ENCODE data around the gene LNX2.

LNX2 gene

DNA sequence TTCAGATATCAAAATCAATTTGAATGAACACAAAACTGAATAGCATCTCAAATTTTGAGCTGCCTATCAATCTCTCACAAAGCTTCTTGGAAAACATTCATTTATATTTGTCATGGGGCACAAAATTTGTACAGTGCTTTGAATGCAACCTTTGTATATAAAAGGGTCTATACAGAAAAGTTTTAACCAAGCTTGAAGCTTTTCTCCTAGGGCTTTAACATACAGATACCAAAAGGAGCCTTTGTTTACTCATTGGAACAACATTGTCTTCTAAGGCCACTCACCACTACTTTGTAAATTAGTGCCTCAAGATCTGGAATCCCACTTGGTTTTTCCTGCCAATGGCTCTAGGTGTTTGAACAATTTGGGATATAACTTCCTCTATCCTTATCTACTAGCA is 21.2 kb downstream of the LNX2 start:
- no peak overlapping the region for H3K4me3 ChIP-seq (replicated peaks; ENCODE audit: insufficient read depth, low read length)
- DNase-seq (ENCODE audit: low read depth in 1 of 2, low spot score in 1 of 2): no peak
- H3K27me3 ChIP-seq (ENCODE audit: insufficient read depth, poor library complexity, severe bottlenecking): no peaks in the 10 kb centered on the region
- H3K27ac ChIP-seq (replicated peaks): no peak overlapping the region
- TF ChIP-seq, protein P1, sequence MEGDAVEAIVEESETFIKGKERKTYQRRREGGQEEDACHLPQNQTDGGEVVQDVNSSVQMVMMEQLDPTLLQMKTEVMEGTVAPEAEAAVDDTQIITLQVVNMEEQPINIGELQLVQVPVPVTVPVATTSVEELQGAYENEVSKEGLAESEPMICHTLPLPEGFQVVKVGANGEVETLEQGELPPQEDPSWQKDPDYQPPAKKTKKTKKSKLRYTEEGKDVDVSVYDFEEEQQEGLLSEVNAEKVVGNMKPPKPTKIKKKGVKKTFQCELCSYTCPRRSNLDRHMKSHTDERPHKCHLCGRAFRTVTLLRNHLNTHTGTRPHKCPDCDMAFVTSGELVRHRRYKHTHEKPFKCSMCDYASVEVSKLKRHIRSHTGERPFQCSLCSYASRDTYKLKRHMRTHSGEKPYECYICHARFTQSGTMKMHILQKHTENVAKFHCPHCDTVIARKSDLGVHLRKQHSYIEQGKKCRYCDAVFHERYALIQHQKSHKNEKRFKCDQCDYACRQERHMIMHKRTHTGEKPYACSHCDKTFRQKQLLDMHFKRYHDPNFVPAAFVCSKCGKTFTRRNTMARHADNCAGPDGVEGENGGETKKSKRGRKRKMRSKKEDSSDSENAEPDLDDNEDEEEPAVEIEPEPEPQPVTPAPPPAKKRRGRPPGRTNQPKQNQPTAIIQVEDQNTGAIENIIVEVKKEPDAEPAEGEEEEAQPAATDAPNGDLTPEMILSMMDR (IDR thresholded peaks at IDR 0.05; ENCODE audit: insufficient read depth, low read length): no peak
- no peak for TF ChIP-seq POLR2AphosphoS5 (IDR thresholded peaks at IDR 0.05; ENCODE audit: low read depth)
- TF ChIP-seq GABPA (IDR thresholded peaks at IDR 0.05; ENCODE audit: low read depth): no peak
- no peak for TF ChIP-seq SPI1 (IDR thresholded peaks at IDR 0.05; ENCODE audit: borderline replicate concordance, low read depth)
- TF ChIP-seq REST (IDR thresholded peaks at IDR 0.05; ENCODE audit: insufficient replicate concordance, low read depth): no peak

DNA sequence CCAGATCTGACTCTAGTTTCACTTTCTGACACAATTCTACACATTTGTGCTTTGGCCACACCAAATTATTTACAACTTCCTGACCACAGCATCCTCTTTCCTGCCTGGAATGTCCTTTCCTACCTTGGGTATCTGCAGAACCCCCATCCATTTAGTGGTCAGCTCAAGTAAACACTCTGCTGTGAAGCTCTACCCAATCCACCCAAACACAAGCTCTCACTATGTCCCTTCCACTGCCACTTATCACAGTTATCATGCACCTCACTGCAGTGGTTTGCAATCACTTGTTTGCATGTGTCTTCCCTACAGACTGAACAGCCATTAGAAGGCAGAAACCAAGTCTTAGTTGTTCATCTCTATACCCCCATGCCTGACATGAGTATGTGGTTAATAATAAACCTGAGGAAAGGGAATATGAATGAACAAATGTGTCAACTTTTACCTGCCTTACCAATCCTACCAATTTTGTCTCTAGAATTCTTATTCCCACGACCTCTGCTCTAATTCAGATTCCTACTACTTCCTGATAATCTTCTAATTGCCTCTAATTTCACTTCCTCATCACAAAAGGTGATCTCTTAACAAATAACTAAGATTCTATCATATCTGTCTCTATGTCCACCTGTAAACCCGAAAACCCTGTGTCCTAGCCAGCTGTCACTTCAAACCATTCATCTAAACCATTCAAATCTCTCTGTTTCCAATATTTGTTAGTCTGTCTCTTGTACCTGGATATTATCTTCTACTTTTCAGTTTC is 25.1 kb downstream of the LNX2 start:
- TF ChIP-seq POLR2AphosphoS5 (IDR thresholded peaks at IDR 0.05; ENCODE audit: low read depth): no peak
- no peak; the same call in 1 of the 2 replicates for TF ChIP-seq SPI1 (IDR thresholded peaks at IDR 0.05; ENCODE audit: borderline replicate concordance, low read depth)
- TF ChIP-seq, protein P1 (IDR thresholded peaks at IDR 0.05; ENCODE audit: insufficient read depth, low read length): no peak
- no peak for TF ChIP-seq GABPA (IDR thresholded peaks at IDR 0.05; ENCODE audit: low read depth)
- no peak for TF ChIP-seq REST (IDR thresholded peaks at IDR 0.05; ENCODE audit: insufficient replicate concordance, low read depth)
- no peak for DNase-seq (ENCODE audit: low read depth in 1 of 2, low spot score in 1 of 2)
- Histone ChIP-seq H3K27ac (replicated peaks) (no peak overlapping the region), H3K27me3 (ENCODE audit: insufficient read depth, poor library complexity, severe bottlenecking) (no peaks in the 10 kb centered on the region), H3K4me3 (replicated peaks; ENCODE audit: insufficient read depth, low read length) (no peak overlapping the region)

GRCh38 chr13:27593267-27593666 is 27.1 kb downstream of the LNX2 start:
- Histone ChIP-seq H3K27ac (replicated peaks) (no peak overlapping the region), H3K4me3 (replicated peaks; ENCODE audit: insufficient read depth, low read length) (no peak overlapping the region), H3K27me3 (ENCODE audit: insufficient read depth, poor library complexity, severe bottlenecking) (no peaks in the 10 kb centered on the region)
- TF ChIP-seq REST (IDR thresholded peaks at IDR 0.05; ENCODE audit: insufficient replicate concordance, low read depth) (no peak), POLR2AphosphoS5 (IDR thresholded peaks at IDR 0.05; ENCODE audit: low read depth) (no peak), GABPA (IDR thresholded peaks at IDR 0.05; ENCODE audit: low read depth) (no peak), SPI1 (IDR thresholded peaks at IDR 0.05; ENCODE audit: borderline replicate concordance, low read depth) (no peak)
- TF ChIP-seq, protein P1 (IDR thresholded peaks at IDR 0.05; ENCODE audit: insufficient read depth, low read length): no peak
- DNase-seq (ENCODE audit: low read depth in 1 of 2, low spot score in 1 of 2): no peak

Data from HL-60 (cell line).